Endothelial cell (in vitro differentiated cells): ENCODE measurements around the gene PRRC2A. TPM values are rescaled to one million over a fixed set of nuclear protein-coding genes. Genes with fewer than 3 reads are reported as not detected.

Experiments
- DNase-seq: peaks from one replicate; pipeline ENCODE4 v3.0.0; 2021; ENCODE audit warnings: low spot score
- H3K27ac Mint-ChIP-seq: one replicate; pipeline ENCODE4 v1.8.0; 2021; ENCODE audit warnings: mixed read lengths, inconsistent platforms; ENCODE audit not compliant: unreplicated experiment
- H3K27me3 Mint-ChIP-seq: one replicate; pipeline ENCODE4 v1.8.0; 2021; ENCODE audit warnings: mild to moderate bottlenecking, moderate library complexity, mixed read lengths, inconsistent platforms; ENCODE audit not compliant: unreplicated experiment
- H3K36me3 Mint-ChIP-seq: one replicate; pipeline ENCODE4 v1.8.0; 2021; ENCODE audit warnings: mild to moderate bottlenecking, low read depth, mixed read lengths, inconsistent platforms; ENCODE audit not compliant: unreplicated experiment
- H3K4me1 Mint-ChIP-seq: one replicate; pipeline ENCODE4 v1.8.0; 2021; ENCODE audit warnings: mild to moderate bottlenecking, mixed read lengths, inconsistent platforms; ENCODE audit not compliant: unreplicated experiment
- H3K4me3 Mint-ChIP-seq: one replicate; pipeline ENCODE4 v1.8.0; 2021; ENCODE audit warnings: mild to moderate bottlenecking, mixed read lengths, inconsistent platforms; ENCODE audit not compliant: unreplicated experiment
- H3K9me3 Mint-ChIP-seq: one replicate; pipeline ENCODE4 v1.8.0; 2021; ENCODE audit warnings: mixed read lengths, inconsistent platforms; ENCODE audit not compliant: unreplicated experiment
- total RNA-seq: library from RNA; stranded (reverse); fragmentation: NEBNext Ultra II Directional; extraction: Animal tissue kit (Norgen Biotek cat#: 25700); gene quantifications from one replicate; pipeline ENCODE4 v1.2.1, GENCODE V29; 2021; ENCODE audit not compliant: unreplicated experiment
- TF ChIP-seq, protein P1 (sequence below): fragments of 200-600 bp; sonication (generic); IDR thresholded peaks from one replicate; pipeline ENCODE4 v1.5.0; 2021; ENCODE audit warnings: antibody characterized with exemption; ENCODE audit not compliant: unreplicated experiment

The PRRC2A gene
- total RNA-seq, 1 donor from 2014 or later = 149 TPM

GRCh38 chr6:31664790-31665500 lies 44.4 kb downstream of the PRRC2A start, which contains the start of gene GPANK1:
Gene GPANK1, minus strand, starts transcription at chr6:31664997. Its CDS starts 519 bp downstream, at chr6:31664478.
- DNase-seq = peak; percentile 59
- H3K27ac Mint-ChIP-seq = peak within 1 kb of the TSS; percentile 97
- peak within 1 kb of the TSS; percentile 97 for H3K4me3 Mint-ChIP-seq
- peaks cover 14% of the 10 kb centered on the region for H3K36me3 Mint-ChIP-seq
- peaks cover 27% of the 10 kb centered on the region for H3K4me1 Mint-ChIP-seq
- H3K9me3 Mint-ChIP-seq = no peaks in the 10 kb centered on the region
- TF ChIP-seq, protein P1, sequence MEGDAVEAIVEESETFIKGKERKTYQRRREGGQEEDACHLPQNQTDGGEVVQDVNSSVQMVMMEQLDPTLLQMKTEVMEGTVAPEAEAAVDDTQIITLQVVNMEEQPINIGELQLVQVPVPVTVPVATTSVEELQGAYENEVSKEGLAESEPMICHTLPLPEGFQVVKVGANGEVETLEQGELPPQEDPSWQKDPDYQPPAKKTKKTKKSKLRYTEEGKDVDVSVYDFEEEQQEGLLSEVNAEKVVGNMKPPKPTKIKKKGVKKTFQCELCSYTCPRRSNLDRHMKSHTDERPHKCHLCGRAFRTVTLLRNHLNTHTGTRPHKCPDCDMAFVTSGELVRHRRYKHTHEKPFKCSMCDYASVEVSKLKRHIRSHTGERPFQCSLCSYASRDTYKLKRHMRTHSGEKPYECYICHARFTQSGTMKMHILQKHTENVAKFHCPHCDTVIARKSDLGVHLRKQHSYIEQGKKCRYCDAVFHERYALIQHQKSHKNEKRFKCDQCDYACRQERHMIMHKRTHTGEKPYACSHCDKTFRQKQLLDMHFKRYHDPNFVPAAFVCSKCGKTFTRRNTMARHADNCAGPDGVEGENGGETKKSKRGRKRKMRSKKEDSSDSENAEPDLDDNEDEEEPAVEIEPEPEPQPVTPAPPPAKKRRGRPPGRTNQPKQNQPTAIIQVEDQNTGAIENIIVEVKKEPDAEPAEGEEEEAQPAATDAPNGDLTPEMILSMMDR = no peak
- H3K27me3 Mint-ChIP-seq = peaks cover 5% of the 10 kb centered on the region

GRCh38 chr6:31665501-31666336 lies 45.2 kb downstream of the PRRC2A start, which contains the start of gene CSNK2B:
Gene CSNK2B, plus strand, starts transcription at chr6:31666080. Its CDS starts 752 bp downstream, at chr6:31666832.
- Mint-ChIP-seq H3K4me3 (peak within 1 kb of the TSS; percentile 97), H3K9me3 (no peaks in the 10 kb centered on the region), H3K27me3 (peaks cover 5% of the 10 kb centered on the region), H3K36me3 (peaks cover 22% of the 10 kb centered on the region), H3K27ac (peak within 1 kb of the TSS; percentile 97), H3K4me1 (peaks cover 27% of the 10 kb centered on the region)
- peak; percentile 83 for DNase-seq
- TF ChIP-seq, protein P1 = no peak

DNA sequence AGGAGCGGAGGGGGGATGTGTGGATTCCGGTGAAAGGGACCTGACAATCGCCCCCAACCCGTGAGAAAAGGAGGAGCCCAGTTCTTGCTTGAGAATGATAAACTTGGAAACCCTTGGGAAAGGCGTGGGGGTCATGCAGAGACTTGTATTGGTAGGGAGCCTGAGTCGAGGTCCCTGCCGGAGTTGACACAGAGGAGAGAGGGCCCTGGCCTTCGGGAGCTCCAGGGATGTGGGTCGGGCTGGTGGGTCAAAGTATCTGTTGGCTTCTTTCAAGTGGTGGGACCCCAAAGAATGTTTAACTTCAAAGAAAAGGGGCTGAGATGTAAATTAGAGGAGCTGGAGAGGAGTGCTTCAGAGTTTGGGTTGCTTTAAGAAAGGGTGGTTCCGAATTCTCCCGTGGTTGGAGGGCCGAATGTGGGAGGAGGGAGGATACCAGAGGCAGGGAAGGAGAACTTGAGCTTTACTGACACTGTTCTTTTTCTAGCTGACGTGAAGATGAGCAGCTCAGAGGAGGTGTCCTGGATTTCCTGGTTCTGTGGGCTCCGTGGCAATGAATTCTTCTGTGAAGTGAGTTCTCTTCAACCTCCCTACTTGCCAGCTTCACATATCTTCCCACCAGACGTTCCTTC lies 45.9 kb downstream of the PRRC2A start:
- H3K27ac Mint-ChIP-seq = peak overlapping the region; percentile 97
- DNase-seq = no peak
- TF ChIP-seq, protein P1 = no peak
- peak overlapping the region; percentile 97 for H3K4me3 Mint-ChIP-seq
- peaks cover 23% of the 10 kb centered on the region for H3K36me3 Mint-ChIP-seq
- no peaks in the 10 kb centered on the region for H3K9me3 Mint-ChIP-seq
- peaks cover 5% of the 10 kb centered on the region for H3K27me3 Mint-ChIP-seq
- peaks cover 24% of the 10 kb centered on the region for H3K4me1 Mint-ChIP-seq

DNA sequence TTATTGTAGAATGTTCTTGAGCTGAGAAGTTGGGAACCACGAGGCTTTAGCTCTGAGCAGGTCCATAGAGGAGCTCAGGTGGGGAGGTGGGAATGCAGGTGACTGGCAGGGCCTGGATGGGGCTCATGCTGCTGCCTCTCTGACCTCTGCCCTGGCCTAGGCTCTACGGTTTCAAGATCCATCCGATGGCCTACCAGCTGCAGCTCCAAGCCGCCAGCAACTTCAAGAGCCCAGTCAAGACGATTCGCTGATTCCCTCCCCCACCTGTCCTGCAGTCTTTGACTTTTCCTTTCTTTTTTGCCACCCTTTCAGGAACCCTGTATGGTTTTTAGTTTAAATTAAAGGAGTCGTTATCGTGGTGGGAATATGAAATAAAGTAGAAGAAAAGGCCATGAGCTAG lies 49.2 kb downstream of the PRRC2A start, which contains the start of gene LY6G5B:
TSS of gene LY6G5B (plus strand) at position 301 of the 400 bp plus-strand sequence. CDS start 975 bp downstream, outside the sequence.
- H3K4me3 Mint-ChIP-seq = peak within 1 kb of the TSS; percentile 78
- H3K27me3 Mint-ChIP-seq = peaks cover 3% of the 10 kb centered on the region
- H3K9me3 Mint-ChIP-seq = no peaks in the 10 kb centered on the region
- peaks cover 8% of the 10 kb centered on the region for H3K4me1 Mint-ChIP-seq
- peak within 1 kb of the TSS; percentile 18 for H3K27ac Mint-ChIP-seq
- peaks cover 30% of the 10 kb centered on the region for H3K36me3 Mint-ChIP-seq
- TF ChIP-seq, protein P1 = no peak
- no peak for DNase-seq
